HL-60 (cell line): ENCODE data around the gene NCBP3.

ENCODE experiments used
- DNase-seq, 2 experiments: peaks; one replicate each; pipeline ENCODE4 v3.0.0-alpha.2; 2010 to 2020; ENCODE audit warnings: low read depth in 1 of 2, low spot score in 1 of 2
- H3K27ac ChIP-seq: fragments of 250-450 bp; sonication (Bioruptor Pico); replicated peaks from 2 replicates; pipeline ENCODE4 v1.5.1; 2020; ENCODE audit warnings: mild to moderate bottlenecking, moderate library complexity
- H3K27me3 ChIP-seq: fragments of 250-450 bp; sonication (Bioruptor Pico); 2 replicates; pipeline ENCODE4 v1.5.1; 2021; ENCODE audit warnings: mild to moderate bottlenecking, moderate library complexity; ENCODE audit not compliant: insufficient read depth, poor library complexity, severe bottlenecking
- H3K4me3 ChIP-seq: replicated peaks from 2 replicates; pipeline ENCODE4 v1.5.1; 2011; ENCODE audit warnings: mild to moderate bottlenecking, control low read depth, low read length; ENCODE audit not compliant: insufficient read depth
- CTCF ChIP-seq: IDR thresholded peaks from one replicate; pipeline ENCODE4 v1.5.1; 2011; ENCODE audit warnings: low read length, control low read depth, inconsistent platforms; ENCODE audit not compliant: insufficient read depth
- GABPA ChIP-seq: IDR thresholded peaks from 2 replicates; pipeline ENCODE4 v1.6.1; 2012; ENCODE audit warnings: low read depth
- POLR2AphosphoS5 ChIP-seq: IDR thresholded peaks from 2 replicates; pipeline ENCODE4 v1.6.1; 2012; ENCODE audit warnings: low read depth
- SPI1 ChIP-seq: IDR thresholded peaks from 2 replicates; pipeline ENCODE4 v1.6.1; 2012; ENCODE audit warnings: low read depth, mild to moderate bottlenecking, borderline replicate concordance
- TF ChIP-seq, protein P1 (sequence below): IDR thresholded peaks from 2 replicates; pipeline ENCODE4 v1.6.1; 2012; ENCODE audit warnings: low read depth; ENCODE audit not compliant: insufficient replicate concordance

The NCBP3 gene

DNA sequence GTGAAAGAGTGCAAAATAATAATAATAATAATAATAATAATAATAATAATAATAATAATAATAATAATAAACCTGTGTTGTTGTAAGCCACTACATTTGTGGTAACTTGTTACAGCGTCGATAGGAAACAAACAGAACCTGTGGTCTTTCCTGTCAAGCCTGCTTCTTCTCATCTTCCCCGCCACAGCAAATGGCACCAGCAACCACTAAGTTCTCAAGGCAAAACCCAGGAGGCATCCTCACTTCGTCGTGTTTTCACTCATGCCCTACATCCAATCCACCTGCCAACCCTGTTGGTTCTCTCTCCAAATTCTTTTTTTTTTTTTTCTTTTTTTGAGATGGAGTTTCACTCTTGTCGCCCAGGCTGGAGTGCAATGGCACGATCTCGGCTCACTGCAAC, 79.3 kb downstream of the NCBP3 start:
- no peaks in the 10 kb centered on the region for H3K27me3 ChIP-seq
- no peak overlapping the region for H3K27ac ChIP-seq
- no peak overlapping the region for H3K4me3 ChIP-seq
- DNase-seq: no peak
- TF ChIP-seq, protein P1, sequence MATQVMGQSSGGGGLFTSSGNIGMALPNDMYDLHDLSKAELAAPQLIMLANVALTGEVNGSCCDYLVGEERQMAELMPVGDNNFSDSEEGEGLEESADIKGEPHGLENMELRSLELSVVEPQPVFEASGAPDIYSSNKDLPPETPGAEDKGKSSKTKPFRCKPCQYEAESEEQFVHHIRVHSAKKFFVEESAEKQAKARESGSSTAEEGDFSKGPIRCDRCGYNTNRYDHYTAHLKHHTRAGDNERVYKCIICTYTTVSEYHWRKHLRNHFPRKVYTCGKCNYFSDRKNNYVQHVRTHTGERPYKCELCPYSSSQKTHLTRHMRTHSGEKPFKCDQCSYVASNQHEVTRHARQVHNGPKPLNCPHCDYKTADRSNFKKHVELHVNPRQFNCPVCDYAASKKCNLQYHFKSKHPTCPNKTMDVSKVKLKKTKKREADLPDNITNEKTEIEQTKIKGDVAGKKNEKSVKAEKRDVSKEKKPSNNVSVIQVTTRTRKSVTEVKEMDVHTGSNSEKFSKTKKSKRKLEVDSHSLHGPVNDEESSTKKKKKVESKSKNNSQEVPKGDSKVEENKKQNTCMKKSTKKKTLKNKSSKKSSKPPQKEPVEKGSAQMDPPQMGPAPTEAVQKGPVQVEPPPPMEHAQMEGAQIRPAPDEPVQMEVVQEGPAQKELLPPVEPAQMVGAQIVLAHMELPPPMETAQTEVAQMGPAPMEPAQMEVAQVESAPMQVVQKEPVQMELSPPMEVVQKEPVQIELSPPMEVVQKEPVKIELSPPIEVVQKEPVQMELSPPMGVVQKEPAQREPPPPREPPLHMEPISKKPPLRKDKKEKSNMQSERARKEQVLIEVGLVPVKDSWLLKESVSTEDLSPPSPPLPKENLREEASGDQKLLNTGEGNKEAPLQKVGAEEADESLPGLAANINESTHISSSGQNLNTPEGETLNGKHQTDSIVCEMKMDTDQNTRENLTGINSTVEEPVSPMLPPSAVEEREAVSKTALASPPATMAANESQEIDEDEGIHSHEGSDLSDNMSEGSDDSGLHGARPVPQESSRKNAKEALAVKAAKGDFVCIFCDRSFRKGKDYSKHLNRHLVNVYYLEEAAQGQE: no peak
- TF ChIP-seq GABPA (no peak), CTCF (no peak), POLR2AphosphoS5 (no peak), SPI1 (no peak)

GRCh38 chr17:3765981-3766380, 80.1 kb downstream of the NCBP3 start:
- Histone ChIP-seq H3K27me3 (no peaks in the 10 kb centered on the region), H3K27ac (no peak overlapping the region), H3K4me3 (no peak overlapping the region)
- TF ChIP-seq, protein P1: no peak
- TF ChIP-seq CTCF (no peak), POLR2AphosphoS5 (no peak), GABPA (no peak), SPI1 (no peak)
- DNase-seq: no peak

GRCh38 chr17:3763777-3764170, 82.3 kb downstream of the NCBP3 start:
- Histone ChIP-seq H3K27ac (no peak overlapping the region), H3K4me3 (no peak overlapping the region), H3K27me3 (no peaks in the 10 kb centered on the region)
- TF ChIP-seq, protein P1: no peak
- TF ChIP-seq CTCF (no peak), POLR2AphosphoS5 (no peak), GABPA (no peak), SPI1 (no peak)
- DNase-seq: no peak
